ENCODE measurements around the gene ADRB2. TPM values are rescaled to one million over a fixed set of nuclear protein-coding genes. Genes with fewer than 3 reads are reported as not detected.

ADRB2 gene
- total and polyA plus RNA-seq, 2 of the 13 experiments (the other 11 are each of a cell fraction or from before 2014, with no cell fraction given): not detected

- no peak for TF ChIP-seq HNRNPUL1 (IDR thresholded peaks at IDR 0.05; ENCODE audit: low read depth, low read length)
- no peak for TF ChIP-seq REXO4 (CRISPR knock-in tag; IDR thresholded peaks at IDR 0.05; ENCODE audit: borderline replicate concordance)
- no peak for TF ChIP-seq MTF1 (CRISPR knock-in tag; IDR thresholded peaks at IDR 0.05)
- TF ChIP-seq ARNTL (CRISPR knock-in tag; IDR thresholded peaks at IDR 0.05): no peak
- TF ChIP-seq BCLAF1 (IDR thresholded peaks at IDR 0.05): no peak
- no peak for TF ChIP-seq FOXK2 (IDR thresholded peaks at IDR 0.05)
- no peak for TF ChIP-seq MLX (CRISPR knock-in tag; IDR thresholded peaks at IDR 0.05)
These were observed 35.7 kb upstream of the ADRB2 start (continued) for GRCh38 chr5:148790545-148791333.

GRCh38 chr5:148791334-148791667 is 35.1 kb upstream of the ADRB2 start:
- Histone ChIP-seq H4K20me1 (ENCODE audit: insufficient read depth, low read length) (no peaks in the 10 kb centered on the region), H3K9me3 (ENCODE audit: low read length) (no peaks in the 10 kb centered on the region), H3K36me3 (replicated peaks in 1 of 2; ENCODE audit: control insufficient read depth in 1 of 2, insufficient read depth in 2 of 2, low read length in 2 of 2) (no peaks in the 10 kb centered on the region), H3K4me1 (ENCODE audit: insufficient read depth, low read length) (no peaks in the 10 kb centered on the region), H3K4me3 (replicated peaks in 1 of 3; ENCODE audit: insufficient read depth in 1 of 3, low read depth in 2 of 3, low read length in 3 of 3) (no peak overlapping the region), H3K9ac (ENCODE audit: insufficient read depth, low read depth, low read length) (no peak overlapping the region), H3K4me2 (ENCODE audit: low read depth, low read length) (no peak overlapping the region), H2AFZ (ENCODE audit: low read length) (no peak overlapping the region), H3K79me2 (ENCODE audit: insufficient read depth, low read length) (no peaks in the 10 kb centered on the region), H3K27me3 (ENCODE audit: control insufficient read depth in 1 of 2, insufficient read depth in 2 of 2, low read length in 2 of 2) (no peaks in the 10 kb centered on the region), H3K27ac (ENCODE audit: extremely low read length, insufficient read depth, low read length) (no peak overlapping the region)
- intact Hi-C loops (cut with micrococcal nuclease; ENCODE audit: unreplicated experiment): no loop called here
- POLR2A ChIA-PET: no interaction called here
- CTCF ChIA-PET (ENCODE audit: low intra/inter-chr PET ratio, low total read pairs): no interaction called here
- no peak for FAIRE-seq
- no peak for DNase-seq (ENCODE audit: low spot score)
- no TSS peak for BruUV-seq (replicated peaks)
- no peak for ATAC-seq
- in situ Hi-C loops (cut with HindIII; ENCODE audit: extremely low pct_ligation_motif_present, low pct_unique_long_range_greater_than_20kb): no loop called here
- no peak for TF ChIP-seq ZSCAN29 (CRISPR knock-in tag; conservative IDR thresholded peaks at IDR 0.05)
- TF ChIP-seq CREB3 (CRISPR knock-in tag; IDR thresholded peaks at IDR 0.05): no peak
- TF ChIP-seq KIAA2018 (CRISPR knock-in tag; IDR thresholded peaks at IDR 0.05; ENCODE audit: borderline replicate concordance): no peak
- TF ChIP-seq ZNF510 (CRISPR knock-in tag; IDR thresholded peaks at IDR 0.05; ENCODE audit: low read depth): no peak

Data from HepG2 (cell line).